Measurements from ENCODE around the gene GRXCR1. TPM values are rescaled to one million over a fixed set of nuclear protein-coding genes. Genes with fewer than 3 reads are reported as not detected.

The GRXCR1 gene
- total and polyA plus RNA-seq, 5 donors = not detected

GRCh38 chr4:43041632-43042031 lies 149.1 kb downstream of the GRXCR1 start:
- H3K27ac ChIP-seq (ENCODE audit: low read length) = no peak overlapping the region
- ATAC-seq (no peak), DNase-seq (no peak)
- 45% methylated on average over 1 of the region's 1 CpG for whole genome bisulfite sequencing
- H3K9me3 ChIP-seq (ENCODE audit: control insufficient read depth, low read length) = no peaks in the 10 kb centered on the region
- no peak overlapping the region for H3K4me3 ChIP-seq (ENCODE audit: low read length)
- intact Hi-C loops (cut with DNase I) = no loop called here
- H3K27me3 ChIP-seq (ENCODE audit: control insufficient read depth, insufficient read depth) = no peaks in the 10 kb centered on the region
- H3K4me1 ChIP-seq (ENCODE audit: control insufficient read depth, insufficient read depth, low read length) = no peaks in the 10 kb centered on the region

GRCh38 chr4:43047058-43047457 lies 154.5 kb downstream of the GRXCR1 start:
- Histone ChIP-seq H3K27me3 (ENCODE audit: control insufficient read depth, insufficient read depth) (no peaks in the 10 kb centered on the region), H3K9me3 (ENCODE audit: control insufficient read depth, low read length) (no peaks in the 10 kb centered on the region), H3K4me1 (ENCODE audit: control insufficient read depth, insufficient read depth, low read length) (no peaks in the 10 kb centered on the region), H3K4me3 (ENCODE audit: low read length) (no peak overlapping the region), H3K27ac (ENCODE audit: low read length) (no peak overlapping the region)
- intact Hi-C loops (cut with DNase I) = no loop called here
- ATAC-seq (no peak), DNase-seq (no peak)
- 34% methylated on average over 1 of the region's 1 CpG for WGBS

DNA sequence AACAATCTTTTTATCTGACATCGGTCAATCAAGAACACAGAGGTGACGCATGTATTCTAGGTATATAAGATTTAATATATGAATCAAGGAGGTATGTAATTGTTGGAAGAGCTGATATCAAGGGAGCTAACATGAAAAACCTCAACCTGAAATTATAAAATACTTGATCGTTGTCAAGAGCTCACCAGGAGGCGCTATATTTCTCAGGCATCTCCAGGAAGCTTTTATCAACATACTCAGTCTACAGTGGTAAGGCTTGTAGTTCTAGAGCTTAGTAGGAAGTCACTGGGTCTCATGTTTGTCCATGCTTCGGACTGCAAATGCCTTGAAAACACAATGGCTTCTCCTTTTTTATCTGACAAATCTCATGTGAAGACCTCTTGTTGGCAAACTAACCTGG lies 156.1 kb downstream of the GRXCR1 start:
- DNase-seq = no peak
- no peak overlapping the region for H3K4me3 ChIP-seq (ENCODE audit: low read length)
- WGBS = 73% methylated on average over 5 of the region's 5 CpGs
- no peak overlapping the region for H3K27ac ChIP-seq (ENCODE audit: low read length)
- ATAC-seq = no peak
- H3K4me1 ChIP-seq (ENCODE audit: control insufficient read depth, insufficient read depth, low read length) = no peaks in the 10 kb centered on the region
- H3K9me3 ChIP-seq (ENCODE audit: control insufficient read depth, low read length) = no peaks in the 10 kb centered on the region
- intact Hi-C loops (cut with DNase I) = no loop called here
- H3K27me3 ChIP-seq (ENCODE audit: control insufficient read depth, insufficient read depth) = no peaks in the 10 kb centered on the region

DNA sequence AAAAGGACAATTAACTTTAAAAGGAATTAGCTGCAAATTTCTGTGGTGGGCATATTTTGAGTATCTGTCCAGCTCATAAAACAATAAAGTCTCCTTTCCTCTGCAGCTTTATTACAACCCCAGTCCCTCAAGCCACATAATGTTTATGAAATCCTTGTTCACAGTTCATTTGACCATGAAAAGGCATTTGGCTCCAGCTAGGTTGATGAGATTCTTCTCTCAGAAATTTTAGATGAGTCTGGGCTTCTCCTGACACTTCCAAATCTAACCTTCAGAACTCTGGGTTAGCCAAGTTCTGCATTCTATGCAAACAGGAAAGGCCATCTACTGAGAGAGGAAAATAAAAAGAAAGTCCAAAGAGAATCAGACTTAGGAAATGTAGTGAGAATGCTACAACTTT lies 156.8 kb downstream of the GRXCR1 start:
- no peak for ATAC-seq
- no peaks in the 10 kb centered on the region for H3K9me3 ChIP-seq (ENCODE audit: control insufficient read depth, low read length)
- no peak for DNase-seq
- H3K4me3 ChIP-seq (ENCODE audit: low read length) = no peak overlapping the region
- no peak overlapping the region for H3K27ac ChIP-seq (ENCODE audit: low read length)
- H3K27me3 ChIP-seq (ENCODE audit: control insufficient read depth, insufficient read depth) = no peaks in the 10 kb centered on the region
- H3K4me1 ChIP-seq (ENCODE audit: control insufficient read depth, insufficient read depth, low read length) = no peaks in the 10 kb centered on the region
- intact Hi-C loops (cut with DNase I) = no loop called here

DNA sequence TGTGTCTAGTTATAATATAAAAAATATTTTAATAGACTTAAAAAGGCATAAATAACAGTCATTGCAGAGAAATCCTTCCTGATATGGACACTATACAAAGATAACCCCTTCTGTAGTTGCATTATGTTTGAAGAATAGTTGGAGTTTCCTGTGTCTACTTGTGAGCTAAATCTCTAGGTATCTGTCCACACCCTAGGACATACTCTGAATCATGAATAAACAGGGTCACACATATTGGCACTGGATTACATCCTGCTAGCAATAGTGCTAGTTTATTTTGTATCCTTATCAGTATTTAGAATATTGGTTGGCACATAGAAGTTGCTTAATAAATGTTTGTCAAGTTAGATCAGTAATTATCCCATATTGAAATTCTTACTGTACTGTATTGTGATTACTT lies 173.9 kb downstream of the GRXCR1 start:
- no peak for ATAC-seq
- no peak for DNase-seq
- intact Hi-C loops (cut with DNase I) = no loop called here
- no peaks in the 10 kb centered on the region for H3K9me3 ChIP-seq (ENCODE audit: control insufficient read depth, low read length)
- H3K4me1 ChIP-seq (ENCODE audit: control insufficient read depth, insufficient read depth, low read length) = no peaks in the 10 kb centered on the region
- no peak overlapping the region for H3K4me3 ChIP-seq (ENCODE audit: low read length)
- no peak overlapping the region for H3K27ac ChIP-seq (ENCODE audit: low read length)
- no peaks in the 10 kb centered on the region for H3K27me3 ChIP-seq (ENCODE audit: control insufficient read depth, insufficient read depth)

DNA sequence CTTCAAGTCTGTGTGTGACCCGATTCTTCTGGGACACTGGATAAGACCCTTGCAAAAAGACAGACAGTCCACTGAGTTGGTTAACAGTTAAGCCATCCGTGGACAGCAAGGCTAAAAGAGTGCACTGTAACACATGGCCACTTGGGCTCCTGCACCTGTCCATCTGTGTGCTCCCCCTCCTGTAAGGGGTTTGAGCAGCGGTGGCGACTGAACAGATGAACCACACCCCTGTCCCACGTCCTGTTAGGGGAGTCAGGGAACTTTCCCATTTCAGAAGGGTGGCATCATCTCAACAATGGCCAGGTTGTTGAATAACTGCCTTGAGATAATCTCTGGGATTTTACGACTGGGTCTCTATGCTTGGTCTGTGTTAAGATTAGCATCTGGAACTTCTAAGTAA lies 178.6 kb downstream of the GRXCR1 start:
- H3K4me1 ChIP-seq (ENCODE audit: control insufficient read depth, insufficient read depth, low read length) = no peaks in the 10 kb centered on the region
- H3K4me3 ChIP-seq (ENCODE audit: low read length) = no peak overlapping the region
- WGBS = 76% methylated on average over 6 of the region's 6 CpGs
- H3K9me3 ChIP-seq (ENCODE audit: control insufficient read depth, low read length) = no peaks in the 10 kb centered on the region
- no peaks in the 10 kb centered on the region for H3K27me3 ChIP-seq (ENCODE audit: control insufficient read depth, insufficient read depth)
- DNase-seq (no peak), ATAC-seq (no peak)
- intact Hi-C loops (cut with DNase I) = no loop called here
- no peak overlapping the region for H3K27ac ChIP-seq (ENCODE audit: low read length)

Other genes with a start within 250 kb of the GRXCR1 start
- 10 to 100 TPM; 18.8 to 28.2 (median 23.1) TPM for gene ATP8A1, start 235.6 kb upstream of the GRXCR1 start, total RNA-seq
- 9.5 TPM for gene ATP8A1, start 235.6 kb upstream of the GRXCR1 start, polyA plus RNA-seq